HG02678 (cell line): Measurements from ENCODE around the gene CDH5.

Experiments used
- ATAC-seq: cut with Tn5 transposase; IDR thresholded peaks from one replicate; pipeline ENCODE4 v1.9.1; 2021; ENCODE audit warnings: mild to moderate bottlenecking, moderate library complexity; ENCODE audit not compliant: unreplicated experiment

The CDH5 gene

GRCh38 chr16:66412182-66412581 is 45.7 kb downstream of the CDH5 start:
- no peak for ATAC-seq

- ATAC-seq: no peak
These were observed 48.4 kb downstream of the CDH5 start for GRCh38 chr16:66414891-66415290.

GRCh38 chr16:66416136-66416535 is 49.6 kb downstream of the CDH5 start:
- ATAC-seq: no peak

- ATAC-seq: no peak
These were observed 50.6 kb downstream of the CDH5 start for GRCh38 chr16:66416939-66417700.

DNA sequence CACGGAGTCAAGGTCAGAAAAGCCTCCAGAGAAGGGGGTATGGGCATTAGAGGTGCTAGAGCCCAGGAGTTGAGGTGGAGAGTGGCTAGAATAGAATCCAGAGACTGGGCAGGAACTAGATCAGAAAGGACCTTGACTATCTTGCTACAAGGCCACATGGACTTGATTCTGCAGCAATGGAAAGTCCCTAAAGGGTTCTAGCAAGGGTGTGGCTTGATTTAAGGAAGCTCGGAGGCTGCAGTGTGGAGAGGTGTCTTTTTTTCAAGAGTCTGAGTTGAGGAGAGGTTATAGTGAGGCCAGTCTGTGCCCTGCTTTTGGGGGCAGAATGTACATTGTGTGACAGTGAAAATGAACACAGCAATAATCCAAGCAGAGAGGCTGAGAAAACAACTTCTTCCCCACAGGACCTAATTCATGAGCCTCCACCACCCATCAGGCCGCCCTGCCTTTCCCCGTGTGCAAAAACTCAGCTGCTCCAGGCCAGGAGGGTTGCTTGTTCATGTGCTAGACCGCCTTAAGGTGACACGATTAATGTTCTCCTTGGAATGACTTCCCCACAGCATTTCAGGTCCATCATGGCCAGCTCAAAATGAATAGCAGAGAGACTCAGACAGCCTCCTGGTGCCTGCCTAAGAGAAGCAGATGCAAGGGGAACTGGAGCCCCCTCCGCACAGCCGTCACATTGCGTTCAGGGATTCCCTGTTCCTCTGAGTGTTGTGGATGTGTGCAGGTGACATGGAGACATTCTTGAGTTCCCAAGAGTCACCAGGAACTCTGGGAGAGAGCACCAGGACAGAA is 51.9 kb downstream of the CDH5 start:
- no peak for ATAC-seq

DNA sequence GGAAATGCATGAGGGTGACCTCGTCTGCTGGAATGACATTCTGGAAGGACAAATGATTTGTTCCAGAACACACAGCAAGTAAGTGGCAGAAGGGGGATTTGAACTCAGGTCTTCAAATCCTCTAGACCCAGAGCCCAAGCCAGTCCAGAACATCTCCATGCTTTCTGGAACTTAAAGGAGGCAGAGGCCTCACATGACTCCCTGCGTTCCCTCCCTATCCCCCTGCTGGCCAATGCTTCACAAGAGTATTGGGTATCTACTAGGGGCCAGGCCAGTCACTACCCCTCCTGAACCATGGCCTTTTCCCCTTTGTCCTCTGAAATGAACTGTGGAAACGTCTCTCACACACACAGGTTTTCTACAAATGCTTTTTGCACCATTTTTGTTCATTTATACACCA is 53.0 kb downstream of the CDH5 start:
- ATAC-seq: no peak

- no peak for ATAC-seq
These were observed 53.9 kb downstream of the CDH5 start for GRCh38 chr16:66420396-66420795.

DNA sequence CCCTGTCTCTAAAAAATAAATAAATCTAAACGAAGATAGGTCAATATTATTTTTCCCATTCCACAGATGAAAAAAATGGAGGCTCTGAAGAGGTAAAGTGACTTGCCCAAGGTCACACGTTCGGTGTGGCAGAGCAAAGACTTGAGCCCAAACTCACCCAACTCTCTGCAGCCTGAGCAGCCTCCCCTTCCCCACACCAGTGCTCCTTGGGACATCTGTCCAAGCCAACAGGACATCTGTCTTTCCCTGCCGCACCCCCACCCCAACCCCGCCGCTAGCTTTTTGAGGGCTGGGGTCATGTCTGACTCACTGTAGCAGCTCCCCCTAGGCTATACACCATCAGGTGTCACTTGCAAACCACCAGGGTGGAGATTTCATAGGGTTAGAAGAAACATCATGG is 55.4 kb downstream of the CDH5 start:
- ATAC-seq: no peak

DNA sequence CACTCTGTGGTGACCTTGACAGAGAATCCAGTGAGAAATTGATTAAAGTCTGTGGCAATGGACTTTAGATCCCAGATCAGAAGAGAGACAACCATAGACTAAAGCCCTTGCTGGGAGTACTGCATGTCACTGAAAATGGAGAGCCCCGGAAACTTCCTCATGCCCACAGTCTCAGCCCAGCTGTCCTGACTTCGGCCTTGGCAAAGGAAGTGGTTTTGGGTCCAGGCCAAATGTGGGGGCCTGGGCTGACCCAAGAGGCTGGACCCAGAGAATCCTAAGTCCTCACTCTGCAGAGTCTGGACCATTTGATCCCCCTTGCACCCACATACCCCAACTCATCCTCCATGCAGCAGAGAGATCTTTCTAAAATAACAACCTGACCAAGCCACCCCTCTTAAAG is 55.9 kb downstream of the CDH5 start:
- ATAC-seq: no peak

DNA sequence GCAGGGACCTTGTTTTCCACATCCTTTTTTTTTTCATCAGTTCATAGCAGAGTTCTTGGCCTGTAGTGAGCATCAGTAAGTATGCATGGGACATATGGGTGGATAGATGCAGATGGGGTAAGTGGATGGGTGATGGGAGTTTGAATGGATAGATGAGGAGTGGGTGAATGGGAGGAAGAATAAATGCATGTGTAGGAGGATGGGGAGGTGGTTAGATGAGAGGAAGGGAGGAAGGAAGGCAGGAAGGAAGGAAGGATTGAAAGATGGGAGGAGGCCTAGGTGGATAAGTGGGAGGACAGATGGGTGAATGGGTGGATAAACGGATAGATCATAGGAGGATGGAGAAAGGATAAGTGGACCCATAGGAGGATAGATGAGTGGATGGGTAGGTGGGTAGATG is 56.7 kb downstream of the CDH5 start:
- no peak for ATAC-seq

- no peak for ATAC-seq
These were observed 59.2 kb downstream of the CDH5 start for GRCh38 chr16:66425651-66426050.

- no peak for ATAC-seq
These were observed 59.9 kb downstream of the CDH5 start for GRCh38 chr16:66426112-66427035.

DNA sequence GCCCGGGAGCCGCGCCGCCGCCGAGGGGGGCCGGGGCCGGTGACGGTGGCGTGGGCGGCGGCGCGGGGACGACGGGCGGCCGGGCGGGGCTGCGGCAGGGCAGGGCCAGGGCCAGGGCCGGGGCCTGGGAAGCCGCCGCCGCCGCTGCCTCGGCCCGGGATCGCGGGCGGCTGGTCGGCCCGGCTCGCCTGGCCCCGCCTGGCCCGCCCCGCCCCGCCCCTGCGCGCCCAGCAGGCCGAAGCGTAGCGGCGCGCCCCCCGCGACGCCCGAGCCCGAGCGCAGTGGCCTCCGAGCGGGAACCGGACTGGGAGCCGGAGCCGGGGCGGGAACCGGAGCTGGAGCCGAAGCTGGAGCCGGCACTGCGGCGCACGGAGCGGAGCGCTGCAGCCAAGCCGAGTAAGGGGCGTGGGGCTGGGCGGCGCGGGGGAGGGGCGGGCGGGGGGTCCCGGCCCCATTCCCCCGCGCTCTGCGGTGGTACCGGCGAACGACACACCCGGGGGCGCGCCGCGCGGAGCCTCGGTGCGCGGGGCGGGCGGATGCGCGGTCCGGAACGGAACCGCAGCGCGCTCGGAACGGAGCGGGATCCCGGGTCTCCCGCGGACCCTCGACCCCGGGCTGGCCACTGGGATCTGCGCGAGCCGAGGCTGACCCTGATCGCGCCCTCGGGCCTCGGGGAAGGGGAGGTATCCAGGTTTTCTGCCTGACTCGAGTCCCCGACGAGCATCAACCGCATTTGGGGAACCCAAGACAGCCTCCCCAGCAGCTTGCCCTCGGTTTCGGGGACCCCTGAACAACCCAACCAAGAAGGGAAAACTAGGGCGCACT is 60.8 kb downstream of the CDH5 start, which contains the start of gene BEAN1:
BEAN1 (plus strand) TSS at position 260 of the 825 bp plus-strand sequence. CDS start 10,382 bp downstream, outside the sequence.
- no peak for ATAC-seq

- ATAC-seq: no peak
These were observed 61.6 kb downstream of the CDH5 start for GRCh38 chr16:66427871-66428681.

DNA sequence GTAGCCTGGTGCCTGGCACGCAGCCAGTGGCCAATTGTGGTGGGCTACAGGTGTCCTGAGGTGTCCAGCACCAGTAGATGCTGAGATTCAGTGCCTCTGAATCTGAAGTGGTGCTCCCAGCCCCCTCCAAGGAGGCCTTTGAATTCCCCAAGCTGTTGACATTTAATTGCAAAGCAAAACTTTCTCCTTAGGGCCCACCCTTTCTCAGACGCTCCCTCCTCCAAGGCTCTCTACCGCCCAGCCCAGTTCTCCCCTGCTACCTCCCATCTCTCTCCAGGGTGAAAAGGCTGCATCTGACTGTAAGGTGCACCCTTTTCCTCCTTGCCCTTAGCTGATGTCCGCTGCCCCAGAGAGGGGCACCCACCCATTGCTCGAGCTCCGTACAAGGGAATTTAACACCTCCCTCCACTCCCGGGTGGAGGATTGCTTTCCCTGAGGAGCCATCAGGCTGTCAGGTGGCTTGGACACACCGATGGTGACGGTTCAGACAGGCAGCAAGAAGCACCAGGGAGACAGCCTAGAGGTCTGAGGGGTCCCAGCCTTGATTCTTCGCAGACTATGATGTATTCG is 62.3 kb downstream of the CDH5 start:
- no peak for ATAC-seq

GRCh38 chr16:66429290-66429962 is 62.9 kb downstream of the CDH5 start:
- ATAC-seq: no peak

DNA sequence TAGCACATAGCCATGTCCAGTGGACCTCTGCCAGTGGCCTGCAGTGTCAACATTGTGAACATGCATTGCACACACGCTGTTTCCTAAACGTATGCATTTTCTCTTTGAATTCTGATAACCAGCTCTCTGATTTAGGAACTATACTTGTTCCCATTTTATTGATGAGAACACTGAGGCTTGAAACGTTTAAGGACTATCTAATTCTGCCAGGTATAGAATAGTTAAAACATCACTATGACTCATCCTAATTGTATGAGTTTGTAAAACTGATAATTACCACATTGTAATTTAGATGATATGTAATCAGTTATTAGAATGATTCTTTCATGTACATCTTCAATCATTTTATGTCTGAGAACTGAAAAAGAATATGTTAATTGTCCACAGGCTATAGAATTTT is 63.7 kb downstream of the CDH5 start:
- no peak for ATAC-seq

- no peak for ATAC-seq
These were observed 65.3 kb downstream of the CDH5 start for GRCh38 chr16:66431760-66432159.

GRCh38 chr16:66432429-66432828 is 65.9 kb downstream of the CDH5 start:
- ATAC-seq: no peak
